Measurements from ENCODE around the gene IGLL1. TPM values are rescaled to one million over a fixed set of nuclear protein-coding genes. Genes with fewer than 3 reads are reported as not detected.

The IGLL1 gene
- total RNA-seq, 1 donor from 2014 or later, result not detected

GRCh38 chr22:23531966-23532705 is 48.0 kb downstream of the IGLL1 start:
- DNase-seq (peak; percentile 14), ATAC-seq (no peak)
- H3K4me3 ChIP-seq, result no peak overlapping the region
- H3K27me3 ChIP-seq (ENCODE audit: low read depth), result peaks cover 4% of the 10 kb centered on the region
- intact Hi-C loops (cut with DNase I), result no loop called here
- H3K36me3 ChIP-seq, result no peaks in the 10 kb centered on the region
- H3K27ac ChIP-seq, result no peak overlapping the region
- peaks cover 21% of the 10 kb centered on the region for H3K4me1 ChIP-seq
- H3K9me3 ChIP-seq, result no peaks in the 10 kb centered on the region
- no peak for TF ChIP-seq CTCF (IDR thresholded peaks at IDR 0.05)

GRCh38 chr22:23531283-23531956 is 48.7 kb downstream of the IGLL1 start:
- intact Hi-C loops (cut with DNase I), result no loop called here
- no peak for TF ChIP-seq CTCF (IDR thresholded peaks at IDR 0.05)
- Histone ChIP-seq H3K9me3 (no peaks in the 10 kb centered on the region), H3K27me3 (ENCODE audit: low read depth) (peaks cover 4% of the 10 kb centered on the region), H3K4me3 (no peak overlapping the region), H3K27ac (no peak overlapping the region), H3K4me1 (peaks cover 21% of the 10 kb centered on the region), H3K36me3 (no peaks in the 10 kb centered on the region)
- DNase-seq (peak; percentile 24), ATAC-seq (no peak)

GRCh38 chr22:23530766-23531282 is 49.3 kb downstream of the IGLL1 start:
- Histone ChIP-seq H3K4me1 (peaks cover 19% of the 10 kb centered on the region), H3K27me3 (ENCODE audit: low read depth) (peaks cover 4% of the 10 kb centered on the region), H3K9me3 (no peaks in the 10 kb centered on the region), H3K36me3 (no peaks in the 10 kb centered on the region), H3K4me3 (no peak overlapping the region), H3K27ac (no peak overlapping the region)
- ATAC-seq (no peak), DNase-seq (peak; percentile 20)
- intact Hi-C loops (cut with DNase I), result no loop called here
- TF ChIP-seq CTCF (IDR thresholded peaks at IDR 0.05), result no peak

GRCh38 chr22:23530106-23530505 is 50.0 kb downstream of the IGLL1 start:
- TF ChIP-seq CTCF (IDR thresholded peaks at IDR 0.05), result no peak
- no peak overlapping the region for H3K27ac ChIP-seq
- H3K9me3 ChIP-seq, result no peaks in the 10 kb centered on the region
- intact Hi-C loops (cut with DNase I), result no loop called here
- no peak overlapping the region for H3K4me3 ChIP-seq
- ATAC-seq (no peak), DNase-seq (peak; percentile 10)
- no peaks in the 10 kb centered on the region for H3K36me3 ChIP-seq
- H3K27me3 ChIP-seq (ENCODE audit: low read depth), result peaks cover 4% of the 10 kb centered on the region
- peaks cover 12% of the 10 kb centered on the region for H3K4me1 ChIP-seq

- Histone ChIP-seq H3K9me3 (no peaks in the 10 kb centered on the region), H3K4me3 (no peak overlapping the region), H3K27ac (no peak overlapping the region), H3K27me3 (ENCODE audit: low read depth) (peaks cover 4% of the 10 kb centered on the region), H3K4me1 (peaks cover 5% of the 10 kb centered on the region), H3K36me3 (no peaks in the 10 kb centered on the region)
- no peak for TF ChIP-seq CTCF (IDR thresholded peaks at IDR 0.05)
- intact Hi-C loops (cut with DNase I), result no loop called here
- ATAC-seq (no peak), DNase-seq (peak; percentile 19)
These were observed 50.7 kb downstream of the IGLL1 start for GRCh38 chr22:23529166-23530103.
